ENCODE results near the gene XYLT1.
"Not testable (repeated sequence)": the region's sequence is repeated elsewhere in the genome, so short reads cannot be mapped to it uniquely, and the experiment has no call there.

XYLT1 gene

GRCh38 chr16:17431968-17432625 is 38.7 kb downstream of the XYLT1 start:
- DNase-seq (ENCODE audit: low read depth), result no peak

GRCh38 chr16:17431012-17431411 is 39.7 kb downstream of the XYLT1 start:
- no peak for DNase-seq (ENCODE audit: low read depth)

DNA sequence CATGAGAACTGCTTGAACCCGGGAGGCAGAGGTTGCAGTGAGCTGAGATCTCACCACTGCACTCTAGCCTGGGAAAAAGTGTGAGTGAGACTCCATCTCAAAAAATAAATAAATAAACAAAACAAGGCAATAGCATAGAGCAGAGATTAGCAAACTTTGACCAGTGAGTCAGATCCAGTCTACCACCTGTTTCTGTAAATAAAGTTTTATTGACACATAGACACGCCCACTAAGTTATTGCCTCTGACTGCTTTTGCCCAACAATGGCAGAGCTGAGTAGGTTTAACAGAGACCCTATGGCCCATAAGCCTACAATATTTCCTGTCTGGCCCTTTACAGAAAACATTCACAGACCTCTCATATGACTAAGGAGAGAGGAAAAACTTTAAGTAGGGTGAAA is 44.3 kb downstream of the XYLT1 start:
- no peak for DNase-seq (ENCODE audit: low read depth)

DNA sequence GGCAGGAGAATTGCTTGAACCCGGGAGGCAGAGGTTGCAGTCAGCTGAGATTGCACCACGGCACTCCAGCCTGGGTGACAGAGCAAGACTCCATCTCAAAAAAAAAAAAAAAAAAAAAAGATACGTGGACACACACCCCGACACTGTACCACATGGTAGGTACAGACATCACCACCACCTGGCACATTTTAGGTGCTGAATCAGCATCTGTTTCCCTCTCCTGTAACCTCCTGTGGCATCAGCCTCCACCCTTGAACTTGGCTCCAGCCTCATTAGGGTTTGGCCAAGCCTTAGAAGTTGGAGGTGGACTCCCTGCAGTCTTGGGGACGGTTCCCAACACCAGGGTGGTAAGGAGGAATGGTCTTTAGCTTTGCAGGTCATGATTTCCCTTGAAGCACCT is 46.0 kb downstream of the XYLT1 start:
- DNase-seq (ENCODE audit: low read depth), result no peak

DNA sequence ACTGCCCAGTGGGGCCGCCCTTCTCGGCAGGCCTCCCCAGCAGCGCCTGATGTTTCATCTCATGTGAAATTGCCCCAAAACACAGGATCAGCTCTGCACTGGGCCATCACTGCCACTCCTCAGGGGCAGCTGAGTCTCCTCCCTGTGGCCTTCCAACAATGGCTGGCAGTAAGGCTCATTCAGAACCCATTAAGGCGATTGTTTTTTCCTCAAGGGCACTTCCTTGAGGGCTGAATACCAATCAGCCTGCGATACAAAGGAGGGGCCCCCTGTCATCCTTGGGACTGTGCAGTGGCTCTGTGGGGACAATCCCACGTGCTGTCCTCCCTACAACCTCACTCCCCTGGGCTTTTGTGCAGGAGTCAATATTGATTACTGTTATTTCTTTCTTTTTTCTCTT is 47.5 kb downstream of the XYLT1 start:
- DNase-seq (ENCODE audit: low read depth), result no peak

DNA sequence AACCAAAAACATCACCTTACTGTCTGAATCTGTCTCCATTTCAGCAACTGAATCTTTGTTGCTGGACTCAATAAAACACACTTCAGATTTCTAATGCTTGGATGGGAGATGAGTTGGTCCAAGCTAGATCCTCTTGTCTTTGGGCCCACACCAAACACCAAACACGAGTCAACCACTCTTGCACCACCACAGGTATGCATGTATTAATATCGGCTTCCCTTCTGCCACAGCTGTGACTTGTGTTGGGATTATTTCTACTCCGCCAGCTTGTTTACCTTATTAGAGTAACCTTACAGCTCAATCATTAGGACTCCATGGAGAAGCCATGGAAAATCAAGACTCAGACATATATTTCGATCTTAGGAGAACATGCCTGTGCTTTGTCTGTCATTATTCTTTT is 49.9 kb downstream of the XYLT1 start:
- DNase-seq (ENCODE audit: low read depth), result no peak

GRCh38 chr16:17419266-17419665 is 51.5 kb downstream of the XYLT1 start:
- DNase-seq (ENCODE audit: low read depth), result no peak

- DNase-seq (ENCODE audit: low read depth), result no peak
These were observed 53.0 kb downstream of the XYLT1 start for GRCh38 chr16:17417740-17418139.

- DNase-seq (ENCODE audit: low read depth), result peak; percentile 13
These were observed 54.1 kb downstream of the XYLT1 start for GRCh38 chr16:17416461-17417311.

GRCh38 chr16:17414916-17415315 is 55.8 kb downstream of the XYLT1 start:
- DNase-seq (ENCODE audit: low read depth), result no peak

- DNase-seq (ENCODE audit: low read depth), result no peak
These were observed 56.3 kb downstream of the XYLT1 start for GRCh38 chr16:17414421-17414820.

- no peak for DNase-seq (ENCODE audit: low read depth)
These were observed 57.3 kb downstream of the XYLT1 start for GRCh38 chr16:17413508-17413907.

DNA sequence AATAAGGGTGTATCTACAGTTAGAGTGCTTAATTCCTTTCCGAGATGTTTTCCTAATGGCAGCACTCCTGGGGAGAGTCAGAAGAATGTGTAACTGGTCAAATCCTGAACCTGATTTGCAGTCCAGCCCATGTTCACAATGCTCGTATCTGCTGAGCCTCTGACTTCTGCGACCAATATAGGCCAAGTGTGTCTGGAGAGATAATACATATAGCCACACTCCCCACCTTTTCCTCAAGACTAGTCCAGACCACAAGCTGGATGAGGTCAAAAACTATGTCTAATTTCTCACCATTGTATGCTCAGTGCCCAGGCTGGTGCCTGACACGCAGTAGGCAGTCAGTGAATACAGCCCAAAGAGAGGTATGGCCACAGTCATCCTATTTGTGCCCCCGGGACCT is 58.0 kb downstream of the XYLT1 start:
- no peak for DNase-seq (ENCODE audit: low read depth)

DNA sequence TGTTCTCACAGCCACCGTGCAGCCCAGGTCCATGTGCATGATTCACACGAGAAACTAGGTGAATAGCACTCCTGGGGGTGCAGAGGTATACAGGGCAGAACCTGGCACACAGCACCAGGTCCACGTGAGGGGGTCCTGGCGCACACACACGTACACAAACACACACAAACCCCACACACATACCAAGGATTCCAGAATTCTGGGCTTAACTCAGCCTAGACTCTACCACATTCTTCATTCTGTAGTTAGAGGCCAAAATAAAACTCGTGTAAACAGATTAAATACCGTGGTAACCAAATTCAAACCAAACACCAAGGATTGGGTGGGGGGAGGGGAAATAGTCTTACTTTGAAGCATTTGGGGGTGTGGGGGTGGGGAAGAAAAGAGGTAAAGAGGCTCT is 58.5 kb downstream of the XYLT1 start:
- DNase-seq (ENCODE audit: low read depth), result no peak

GRCh38 chr16:17411263-17411662 is 59.5 kb downstream of the XYLT1 start:
- DNase-seq (ENCODE audit: low read depth), result no peak

DNA sequence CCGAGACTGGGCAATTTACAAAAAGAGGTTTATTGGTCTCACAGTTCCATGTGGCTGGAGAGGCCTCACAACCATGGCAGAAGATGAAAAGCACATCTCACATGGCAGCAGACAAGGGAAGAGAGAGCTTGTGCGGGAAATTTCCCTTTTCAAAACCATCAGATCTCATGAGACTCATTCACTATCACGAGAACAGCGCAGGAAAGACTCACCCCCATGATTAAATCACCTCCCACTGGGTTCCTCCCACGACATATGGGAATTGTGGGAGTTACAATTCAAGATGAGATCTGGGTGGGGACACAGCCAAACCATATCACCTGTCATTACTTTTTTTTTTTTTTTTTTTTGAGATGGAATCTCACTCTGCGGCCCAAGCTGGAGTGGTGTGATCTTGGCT is 60.4 kb downstream of the XYLT1 start:
- DNase-seq (ENCODE audit: low read depth), result not testable (repeated sequence)

GRCh38 chr16:17409894-17410293 is 60.9 kb downstream of the XYLT1 start:
- DNase-seq (ENCODE audit: low read depth), result no peak

DNA sequence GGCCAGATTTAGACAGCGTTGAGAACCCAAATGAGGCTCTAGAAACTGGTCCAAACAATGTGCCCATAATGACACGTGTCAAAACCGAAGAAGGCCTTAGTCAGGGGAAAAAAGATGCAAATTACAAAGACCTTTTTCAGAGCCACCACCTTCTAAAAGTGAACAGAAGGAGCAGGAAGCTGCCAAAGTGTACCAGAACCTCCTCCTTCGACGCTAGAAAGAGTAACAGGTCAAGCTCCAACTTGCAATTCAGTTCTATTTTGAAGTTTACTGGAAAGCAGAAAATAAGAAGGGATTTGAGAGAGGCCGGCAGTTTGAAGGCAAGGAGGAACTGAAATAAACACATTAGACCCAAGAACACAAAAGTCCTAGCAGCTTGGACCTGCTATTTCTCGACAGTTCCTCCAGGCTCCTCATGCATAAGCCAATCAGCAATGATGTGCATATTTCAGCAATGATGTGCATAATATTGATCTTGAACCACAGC is 61.8 kb downstream of the XYLT1 start:
- DNase-seq (ENCODE audit: low read depth), result no peak

DNA sequence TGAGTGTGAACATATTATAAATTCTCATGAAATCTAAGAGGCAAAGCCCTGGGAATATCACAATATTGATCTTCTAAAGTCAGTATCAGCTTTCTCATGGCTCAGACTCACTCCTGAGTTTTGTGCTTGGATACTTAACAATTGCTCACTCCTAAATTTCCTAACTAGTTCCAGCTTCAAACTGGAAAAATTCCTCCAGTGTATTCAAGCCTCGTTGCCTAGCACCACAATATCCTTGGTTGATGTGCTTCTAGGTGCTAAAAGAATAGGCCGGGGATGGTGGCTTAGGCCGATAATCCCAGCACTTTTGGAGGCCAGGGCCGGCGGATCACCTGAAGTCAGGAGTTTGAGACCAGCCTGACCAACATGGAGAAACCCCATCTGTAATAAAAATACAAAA is 62.5 kb downstream of the XYLT1 start:
- no peak for DNase-seq (ENCODE audit: low read depth)

DNA sequence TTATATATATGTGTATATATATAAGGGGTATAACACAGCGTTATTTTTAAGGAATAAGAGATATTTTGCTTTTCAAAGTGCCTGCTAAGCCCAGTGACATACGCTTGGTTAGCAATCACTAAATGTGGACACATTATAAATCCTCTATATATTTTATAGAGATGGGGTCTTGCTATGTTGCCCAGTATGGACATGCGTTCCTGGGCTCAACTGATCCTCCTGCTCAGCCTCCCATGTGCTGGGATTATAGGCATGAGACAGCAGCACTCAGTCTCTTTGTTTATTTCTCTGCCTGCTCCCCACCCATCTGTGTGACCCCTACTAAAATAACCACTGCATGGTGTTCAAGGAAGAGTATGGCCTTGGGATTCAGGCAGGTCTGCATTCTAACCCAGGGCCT is 63.4 kb downstream of the XYLT1 start:
- no peak for DNase-seq (ENCODE audit: low read depth)

GRCh38 chr16:17404941-17405689 is 65.6 kb downstream of the XYLT1 start:
- no peak for DNase-seq (ENCODE audit: low read depth)

- DNase-seq (ENCODE audit: low read depth), result no peak
These were observed 66.8 kb downstream of the XYLT1 start for GRCh38 chr16:17403859-17404545.

Measured in activated T-cell treated with anti-CD3 and anti-CD28 coated beads for 1 hour (primary cell).